HEK293 (cell line): ENCODE results near the gene ADIRF.

Experiments
- KLF10 ChIP-seq: fragments of 450-650 bp; IDR thresholded peaks from 2 replicates; pipeline ENCODE4 v1.5.1; 2018; ENCODE audit warnings: missing biosample characterization, mild to moderate bottlenecking, missing genetic modification characterization
- MEIS1 ChIP-seq: sonication (generic); formaldehyde crosslinking; IDR thresholded peaks from 2 replicates; pipeline ENCODE4 v1.8.1; 2022; ENCODE audit warnings: missing genetic modification reagents, mild to moderate bottlenecking, borderline replicate concordance
- REPIN1 ChIP-seq: fragments of 450-650 bp; formaldehyde crosslinking; IDR thresholded peaks from 2 replicates; pipeline ENCODE4 v1.5.1; 2017; ENCODE audit warnings: missing biosample characterization, missing genetic modification characterization, low read depth
- SETDB1 ChIP-seq: IDR thresholded peaks from one replicate; pipeline ENCODE4 v1.6.1; 2017; ENCODE audit warnings: mild to moderate bottlenecking, low read length, moderate library complexity, mixed read lengths; ENCODE audit not compliant: insufficient read length
- ZFP37 ChIP-seq: fragments of 450-650 bp; formaldehyde crosslinking; IDR thresholded peaks from 2 replicates; pipeline ENCODE4 v1.5.1; 2016; ENCODE audit warnings: missing biosample characterization, missing genetic modification characterization
- ZNF138 ChIP-seq: fragments of 450-650 bp; formaldehyde crosslinking; IDR thresholded peaks from 2 replicates; pipeline ENCODE4 v1.5.1; 2016; ENCODE audit warnings: missing biosample characterization, missing genetic modification characterization, borderline replicate concordance
- ZNF157 ChIP-seq: fragments of 450-650 bp; formaldehyde crosslinking; IDR thresholded peaks from 2 replicates; pipeline ENCODE4 v1.5.1; 2016; ENCODE audit warnings: missing biosample characterization, missing genetic modification characterization
- ZNF274 ChIP-seq, 2 experiments: fragments of 200-500 bp in 1 of 2; fragments of 450-650 bp in 1 of 2; sonication (Bioruptor generic) in 1 of 2; formaldehyde crosslinking in 1 of 2; IDR thresholded peaks; 2 replicates each; pipeline versions ENCODE4 v1.5.1 to v1.6.1; 2014 to 2016; ENCODE audit warnings: borderline replicate concordance in 1 of 2, inconsistent platforms in 1 of 2, low read length in 1 of 2, missing biosample characterization in 1 of 2, missing genetic modification characterization in 1 of 2
- ZNF324 ChIP-seq: fragments of 450-650 bp; formaldehyde crosslinking; IDR thresholded peaks from 2 replicates; pipeline ENCODE4 v1.5.1; 2016; ENCODE audit warnings: missing biosample characterization, missing genetic modification characterization
- ZNF791 ChIP-seq: fragments of 450-650 bp; formaldehyde crosslinking; IDR thresholded peaks from 2 replicates; pipeline ENCODE4 v1.5.1; 2016; ENCODE audit warnings: missing biosample characterization, missing genetic modification characterization
- TF ChIP-seq, protein P1 (sequence below): fragments of 450-650 bp; formaldehyde crosslinking; IDR thresholded peaks from 2 replicates; pipeline ENCODE4 v1.5.1; 2016; ENCODE audit warnings: missing biosample characterization, missing genetic modification characterization
- TF ChIP-seq, protein P2 (sequence below): fragments of 450-650 bp; formaldehyde crosslinking; IDR thresholded peaks from 2 replicates; pipeline ENCODE4 v1.5.1; 2016; ENCODE audit warnings: missing biosample characterization, missing genetic modification characterization
- TF ChIP-seq, protein P3 (sequence below): fragments of 450-650 bp; formaldehyde crosslinking; IDR thresholded peaks from 2 replicates; pipeline ENCODE4 v1.5.1; 2016; ENCODE audit warnings: missing biosample characterization, missing genetic modification characterization, low read depth

GRCh38 chr10:86958116-86958900 is 10.0 kb upstream of the ADIRF start, which contains the start of gene SNCG:
- TF ChIP-seq, protein P1, sequence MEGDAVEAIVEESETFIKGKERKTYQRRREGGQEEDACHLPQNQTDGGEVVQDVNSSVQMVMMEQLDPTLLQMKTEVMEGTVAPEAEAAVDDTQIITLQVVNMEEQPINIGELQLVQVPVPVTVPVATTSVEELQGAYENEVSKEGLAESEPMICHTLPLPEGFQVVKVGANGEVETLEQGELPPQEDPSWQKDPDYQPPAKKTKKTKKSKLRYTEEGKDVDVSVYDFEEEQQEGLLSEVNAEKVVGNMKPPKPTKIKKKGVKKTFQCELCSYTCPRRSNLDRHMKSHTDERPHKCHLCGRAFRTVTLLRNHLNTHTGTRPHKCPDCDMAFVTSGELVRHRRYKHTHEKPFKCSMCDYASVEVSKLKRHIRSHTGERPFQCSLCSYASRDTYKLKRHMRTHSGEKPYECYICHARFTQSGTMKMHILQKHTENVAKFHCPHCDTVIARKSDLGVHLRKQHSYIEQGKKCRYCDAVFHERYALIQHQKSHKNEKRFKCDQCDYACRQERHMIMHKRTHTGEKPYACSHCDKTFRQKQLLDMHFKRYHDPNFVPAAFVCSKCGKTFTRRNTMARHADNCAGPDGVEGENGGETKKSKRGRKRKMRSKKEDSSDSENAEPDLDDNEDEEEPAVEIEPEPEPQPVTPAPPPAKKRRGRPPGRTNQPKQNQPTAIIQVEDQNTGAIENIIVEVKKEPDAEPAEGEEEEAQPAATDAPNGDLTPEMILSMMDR (tag by site-specific recombination) = no peak
- TF ChIP-seq ZFP37 (tag by site-specific recombination) (no peak), KLF10 (tag by site-specific recombination) (no peak), ZNF791 (tag by site-specific recombination) (no peak), ZNF157 (tag by site-specific recombination) (no peak), ZNF324 (tag by site-specific recombination) (no peak), ZNF274 (IDR thresholded peaks at IDR 0.05; ENCODE audit: low read length) (no peak), ZNF274 (tag by site-specific recombination; IDR thresholded peaks at IDR 0.05; ENCODE audit: borderline replicate concordance) (no peak), ZNF138 (tag by site-specific recombination) (no peak), REPIN1 (tag by site-specific recombination) (no peak), MEIS1 (CRISPR knock-in tag) (no peak), SETDB1 (no peak)
- TF ChIP-seq, protein P2, sequence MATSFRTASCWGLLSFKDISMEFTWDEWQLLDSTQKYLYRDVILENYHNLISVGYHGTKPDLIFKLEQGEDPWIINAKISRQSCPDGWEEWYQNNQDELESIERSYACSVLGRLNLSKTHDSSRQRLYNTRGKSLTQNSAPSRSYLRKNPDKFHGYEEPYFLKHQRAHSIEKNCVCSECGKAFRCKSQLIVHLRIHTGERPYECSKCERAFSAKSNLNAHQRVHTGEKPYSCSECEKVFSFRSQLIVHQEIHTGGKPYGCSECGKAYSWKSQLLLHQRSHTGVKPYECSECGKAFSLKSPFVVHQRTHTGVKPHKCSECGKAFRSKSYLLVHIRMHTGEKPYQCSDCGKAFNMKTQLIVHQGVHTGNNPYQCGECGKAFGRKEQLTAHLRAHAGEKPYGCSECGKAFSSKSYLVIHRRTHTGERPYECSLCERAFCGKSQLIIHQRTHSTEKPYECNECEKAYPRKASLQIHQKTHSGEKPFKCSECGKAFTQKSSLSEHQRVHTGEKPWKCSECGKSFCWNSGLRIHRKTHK (tag by site-specific recombination) = no peak
- TF ChIP-seq, protein P3, sequence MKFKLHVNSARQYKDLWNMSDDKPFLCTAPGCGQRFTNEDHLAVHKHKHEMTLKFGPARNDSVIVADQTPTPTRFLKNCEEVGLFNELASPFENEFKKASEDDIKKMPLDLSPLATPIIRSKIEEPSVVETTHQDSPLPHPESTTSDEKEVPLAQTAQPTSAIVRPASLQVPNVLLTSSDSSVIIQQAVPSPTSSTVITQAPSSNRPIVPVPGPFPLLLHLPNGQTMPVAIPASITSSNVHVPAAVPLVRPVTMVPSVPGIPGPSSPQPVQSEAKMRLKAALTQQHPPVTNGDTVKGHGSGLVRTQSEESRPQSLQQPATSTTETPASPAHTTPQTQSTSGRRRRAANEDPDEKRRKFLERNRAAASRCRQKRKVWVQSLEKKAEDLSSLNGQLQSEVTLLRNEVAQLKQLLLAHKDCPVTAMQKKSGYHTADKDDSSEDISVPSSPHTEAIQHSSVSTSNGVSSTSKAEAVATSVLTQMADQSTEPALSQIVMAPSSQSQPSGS (tag by site-specific recombination) = no peak
